ENCODE data around the gene TNRC18.

Gene TNRC18

DNA sequence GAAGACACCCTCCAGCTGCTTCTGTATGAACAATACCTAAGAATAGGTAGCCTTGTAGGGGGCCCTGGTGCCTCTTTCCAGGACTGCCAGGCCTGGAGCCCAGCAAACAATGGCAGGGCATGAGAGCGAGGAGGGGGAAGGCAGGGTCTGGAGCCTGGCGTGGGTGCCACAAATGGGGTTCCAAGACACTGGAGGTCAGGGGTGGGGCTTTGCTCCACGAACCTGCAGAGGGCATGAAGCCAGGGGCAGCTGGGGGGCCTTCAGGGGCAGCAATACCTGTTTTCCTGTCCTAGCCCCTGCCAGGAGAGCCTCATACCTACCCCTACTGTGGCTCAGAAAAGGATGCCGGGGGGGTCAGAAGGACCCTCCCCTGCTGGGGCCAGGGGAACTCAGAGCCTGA is 79.3 kb downstream of the TNRC18 start:
- H3K4me3 ChIP-seq (ENCODE audit: low read depth, low read length) = no peak overlapping the region
- DNase-seq (ENCODE audit: low read depth) = no peak
- TF ChIP-seq, protein P1, sequence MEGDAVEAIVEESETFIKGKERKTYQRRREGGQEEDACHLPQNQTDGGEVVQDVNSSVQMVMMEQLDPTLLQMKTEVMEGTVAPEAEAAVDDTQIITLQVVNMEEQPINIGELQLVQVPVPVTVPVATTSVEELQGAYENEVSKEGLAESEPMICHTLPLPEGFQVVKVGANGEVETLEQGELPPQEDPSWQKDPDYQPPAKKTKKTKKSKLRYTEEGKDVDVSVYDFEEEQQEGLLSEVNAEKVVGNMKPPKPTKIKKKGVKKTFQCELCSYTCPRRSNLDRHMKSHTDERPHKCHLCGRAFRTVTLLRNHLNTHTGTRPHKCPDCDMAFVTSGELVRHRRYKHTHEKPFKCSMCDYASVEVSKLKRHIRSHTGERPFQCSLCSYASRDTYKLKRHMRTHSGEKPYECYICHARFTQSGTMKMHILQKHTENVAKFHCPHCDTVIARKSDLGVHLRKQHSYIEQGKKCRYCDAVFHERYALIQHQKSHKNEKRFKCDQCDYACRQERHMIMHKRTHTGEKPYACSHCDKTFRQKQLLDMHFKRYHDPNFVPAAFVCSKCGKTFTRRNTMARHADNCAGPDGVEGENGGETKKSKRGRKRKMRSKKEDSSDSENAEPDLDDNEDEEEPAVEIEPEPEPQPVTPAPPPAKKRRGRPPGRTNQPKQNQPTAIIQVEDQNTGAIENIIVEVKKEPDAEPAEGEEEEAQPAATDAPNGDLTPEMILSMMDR (IDR thresholded peaks at IDR 0.05; ENCODE audit: low read depth, low read length, missing control alignments) = no peak

DNA sequence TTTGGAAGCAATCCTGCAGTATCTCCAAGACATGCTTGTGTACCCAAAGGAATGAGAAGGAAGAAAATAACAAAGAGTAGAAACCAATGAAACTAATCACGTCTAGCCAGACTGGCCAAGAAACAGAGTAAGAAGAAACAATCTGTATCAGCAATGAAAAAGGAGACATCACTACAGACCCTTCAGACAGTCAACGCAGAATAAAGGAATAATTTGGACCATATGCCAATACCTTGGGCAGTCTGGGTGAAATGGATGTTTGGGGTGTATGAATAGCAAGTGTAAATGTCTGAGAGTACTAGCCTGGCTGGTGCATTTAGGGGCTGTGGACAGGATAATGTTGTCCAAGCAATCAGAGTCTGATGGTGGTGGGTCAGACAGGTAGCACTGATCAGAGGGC is 79.8 kb downstream of the TNRC18 start:
- TF ChIP-seq, protein P1 (IDR thresholded peaks at IDR 0.05; ENCODE audit: low read depth, low read length, missing control alignments) = no peak
- no peak for DNase-seq (ENCODE audit: low read depth)
- H3K4me3 ChIP-seq (ENCODE audit: low read depth, low read length) = no peak overlapping the region

DNA sequence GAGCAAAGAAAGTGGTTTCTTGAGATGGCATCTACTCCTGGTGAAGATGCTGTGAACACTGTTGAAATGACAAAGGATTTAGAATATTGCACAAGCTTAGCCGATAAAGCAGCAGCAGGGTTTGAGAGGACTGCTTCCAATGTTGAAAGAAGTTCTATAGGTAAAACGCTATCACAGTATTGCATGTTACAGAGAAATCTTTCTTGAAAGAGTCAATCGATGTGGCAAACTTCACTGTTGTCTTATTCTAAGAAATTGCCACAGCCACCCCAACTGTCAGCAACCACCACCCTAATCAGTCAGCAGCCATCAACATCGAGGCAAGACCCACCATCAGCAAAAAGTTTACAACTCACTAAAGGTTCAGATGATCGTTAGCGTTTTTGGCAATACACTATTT is 81.0 kb downstream of the TNRC18 start:
- no peak overlapping the region for H3K4me3 ChIP-seq (ENCODE audit: low read depth, low read length)
- DNase-seq (ENCODE audit: low read depth) = no peak
- TF ChIP-seq, protein P1 (IDR thresholded peaks at IDR 0.05; ENCODE audit: low read depth, low read length, missing control alignments) = no peak

DNA sequence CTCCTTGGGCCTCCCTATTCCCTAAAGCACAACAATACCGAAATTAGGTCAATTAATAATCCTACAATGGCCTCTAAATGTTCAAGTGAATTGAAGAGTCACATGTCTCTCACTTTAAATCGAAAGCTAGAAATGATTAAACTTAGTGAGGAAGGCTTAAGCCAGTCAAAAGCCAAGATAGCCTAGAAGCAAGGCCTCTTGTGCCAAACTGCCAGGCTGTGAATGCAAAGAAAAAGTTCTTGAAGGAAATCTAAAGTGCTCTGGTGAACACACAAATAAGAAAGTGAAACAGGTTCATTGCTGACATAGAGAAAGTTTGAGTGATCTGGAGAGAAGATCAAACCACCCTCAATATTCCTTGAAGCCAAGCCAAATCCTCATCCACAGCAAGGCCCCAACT is 83.7 kb downstream of the TNRC18 start:
- TF ChIP-seq, protein P1 (IDR thresholded peaks at IDR 0.05; ENCODE audit: low read depth, low read length, missing control alignments) = no peak
- no peak for DNase-seq (ENCODE audit: low read depth)
- no peak overlapping the region for H3K4me3 ChIP-seq (ENCODE audit: low read depth, low read length)

DNA sequence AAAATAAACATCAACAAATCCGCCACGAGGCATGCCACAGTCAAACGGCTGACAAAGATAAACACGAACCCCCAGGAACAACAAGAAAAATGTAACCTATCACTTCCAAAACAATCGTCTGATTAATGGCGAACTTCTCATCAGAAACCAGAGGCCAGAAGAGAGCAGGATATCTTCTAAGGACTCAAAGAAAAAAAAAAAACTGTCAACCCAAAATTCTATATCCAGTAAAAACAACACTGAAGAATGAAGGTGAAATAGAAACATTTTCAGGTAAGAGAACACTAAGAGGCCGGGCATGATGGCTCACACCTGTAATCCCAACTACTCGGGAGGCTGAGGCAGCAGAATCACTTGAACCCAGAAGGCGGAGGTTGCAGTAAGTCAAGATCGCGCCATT is 86.6 kb downstream of the TNRC18 start:
- no peak overlapping the region for H3K4me3 ChIP-seq (ENCODE audit: low read depth, low read length)
- TF ChIP-seq, protein P1 (IDR thresholded peaks at IDR 0.05; ENCODE audit: low read depth, low read length, missing control alignments) = no peak
- no peak for DNase-seq (ENCODE audit: low read depth)

DNA sequence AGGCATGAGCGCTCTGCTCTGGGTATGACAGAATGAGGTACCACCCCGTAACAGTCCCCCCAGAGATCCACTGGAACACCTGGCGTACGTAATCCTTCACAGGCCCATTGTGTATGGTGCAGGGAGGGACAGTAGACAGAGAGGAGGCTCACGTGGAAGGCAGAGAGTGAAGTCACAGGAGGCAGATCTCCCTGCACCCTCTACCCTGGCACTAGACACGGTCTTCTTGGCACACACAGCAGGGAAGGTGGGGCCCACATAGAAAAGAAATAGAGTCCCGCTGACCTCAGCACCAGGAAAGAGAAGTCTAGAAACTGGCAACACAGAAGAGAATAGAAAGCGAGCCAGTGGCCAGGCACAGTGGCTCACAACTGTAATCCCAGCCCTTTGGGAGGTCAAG is 89.0 kb downstream of the TNRC18 start:
- no peak for DNase-seq (ENCODE audit: low read depth)
- TF ChIP-seq, protein P1 (IDR thresholded peaks at IDR 0.05; ENCODE audit: low read depth, low read length, missing control alignments) = no peak
- no peak overlapping the region for H3K4me3 ChIP-seq (ENCODE audit: low read depth, low read length)

DNA sequence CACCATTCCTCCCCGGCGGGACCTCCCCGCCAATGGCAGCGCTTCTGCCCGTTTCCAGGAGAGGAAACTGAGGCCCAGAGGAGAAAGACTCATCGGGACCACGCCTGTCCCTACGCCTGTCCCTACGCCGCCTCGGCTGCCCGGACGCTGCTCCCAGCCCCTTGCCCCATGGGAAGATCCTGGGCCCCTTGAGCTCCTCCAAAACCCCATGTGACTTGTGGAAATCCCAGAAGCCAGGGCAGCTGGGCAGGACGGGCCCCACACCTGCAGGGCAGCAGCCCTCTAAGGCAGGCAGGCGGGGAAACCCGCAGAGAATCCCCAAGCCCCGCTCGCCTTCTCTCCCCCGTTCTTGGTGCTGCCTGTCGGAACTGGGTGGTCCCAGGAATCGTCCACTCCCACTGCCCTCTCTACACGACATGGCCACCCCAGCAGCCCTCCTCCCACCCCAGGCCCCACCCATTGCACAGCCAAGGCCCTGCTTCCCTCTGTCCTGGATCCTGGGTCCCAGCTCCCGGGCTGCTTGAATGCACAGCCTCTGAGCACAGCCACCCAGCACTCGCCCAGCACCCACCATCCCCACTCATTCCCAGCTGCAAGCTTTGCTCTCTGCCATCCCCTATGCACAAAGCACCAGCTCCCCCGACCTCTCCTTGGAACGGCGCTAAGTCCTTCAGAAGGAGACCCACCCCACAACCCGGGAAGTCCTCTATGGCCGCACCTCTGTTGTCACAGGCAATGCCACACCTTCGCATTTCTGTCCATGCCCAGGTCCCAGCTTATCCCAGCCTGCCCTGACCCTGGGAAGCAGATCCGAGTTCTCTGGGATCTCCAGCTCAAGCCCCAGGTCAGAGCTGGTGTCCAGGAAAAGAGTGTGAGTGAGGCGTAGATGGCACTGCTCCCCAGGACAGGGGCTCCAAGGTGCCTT is 90.3 kb downstream of the TNRC18 start:
- no peak overlapping the region for H3K4me3 ChIP-seq (ENCODE audit: low read depth, low read length)
- no peak for DNase-seq (ENCODE audit: low read depth)
- TF ChIP-seq, protein P1 (IDR thresholded peaks at IDR 0.05; ENCODE audit: low read depth, low read length, missing control alignments) = no peak
